Mucosa of rectum (tissue), 2 donors: Measurements from ENCODE around the gene IMMP2L.

Experiments used
- H3K27ac ChIP-seq, 2 donors: one replicate each; pipeline ENCODE4 v1.7.0; 2013; ENCODE audit warnings: inconsistent platforms in 2 of 2, low read depth in 2 of 2, low read length in 2 of 2
- H3K27me3 ChIP-seq, 2 donors: one replicate each; pipeline ENCODE4 v1.7.0; 2013; ENCODE audit warnings: low read length in 2 of 2; ENCODE audit not compliant: control insufficient read depth in 2 of 2, insufficient read depth in 2 of 2
- H3K36me3 ChIP-seq, 2 donors: one replicate each; pipeline ENCODE4 v1.7.0; 2013; ENCODE audit warnings: low read length in 2 of 2; ENCODE audit not compliant: control insufficient read depth in 2 of 2, insufficient read depth in 2 of 2
- H3K4me1 ChIP-seq, 2 donors: one replicate each; pipeline ENCODE4 v1.7.0; 2013; ENCODE audit warnings: low read length in 2 of 2, mild to moderate bottlenecking in 1 of 2; ENCODE audit not compliant: control insufficient read depth in 2 of 2, insufficient read depth in 2 of 2
- H3K4me3 ChIP-seq, 2 donors: one replicate each; pipeline ENCODE4 v1.7.0; 2013; ENCODE audit warnings: low read length in 2 of 2
- H3K9ac ChIP-seq, 2 donors: one replicate each; pipeline ENCODE4 v1.7.0; 2013; ENCODE audit warnings: low read length in 2 of 2, low read depth in 1 of 2, mild to moderate bottlenecking in 1 of 2
- H3K9me3 ChIP-seq, 2 donors: one replicate each; pipeline ENCODE4 v1.7.0; 2013; ENCODE audit warnings: low read length in 2 of 2; ENCODE audit not compliant: control insufficient read depth in 2 of 2
- donor health status: healthy.
- donor health status: Normal muscosa, but diverticular disease.

The IMMP2L gene

DNA sequence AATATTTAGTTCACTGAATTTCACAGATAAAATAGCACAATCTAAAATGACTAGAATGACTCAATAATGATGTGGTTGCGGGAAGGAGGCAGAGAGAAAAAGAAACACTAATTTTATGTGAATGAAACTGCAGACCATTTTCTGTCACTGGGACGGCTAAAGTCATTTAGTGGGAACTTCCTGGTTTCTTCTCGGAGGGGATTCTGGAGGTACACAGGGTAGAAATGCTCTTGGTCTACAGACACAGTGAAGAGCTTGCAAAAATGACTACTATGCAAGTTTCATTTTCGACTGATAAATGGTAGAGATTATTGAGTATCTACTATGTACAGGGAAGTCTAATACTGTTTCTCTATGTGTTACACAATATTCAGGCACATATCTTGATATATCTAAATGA is 534.9 kb downstream of the IMMP2L start:
- no peak overlapping the region for H3K4me3 ChIP-seq
- no peak overlapping the region for H3K27ac ChIP-seq
- no peaks in the 10 kb centered on the region for H3K27me3 ChIP-seq
- no peaks in the 10 kb centered on the region for H3K36me3 ChIP-seq
- H3K9me3 ChIP-seq = no peaks in the 10 kb centered on the region
- H3K4me1 ChIP-seq = peaks cover 0 to 3% of the 10 kb centered on the region in 2 donors
- no peak overlapping the region for H3K9ac ChIP-seq

DNA sequence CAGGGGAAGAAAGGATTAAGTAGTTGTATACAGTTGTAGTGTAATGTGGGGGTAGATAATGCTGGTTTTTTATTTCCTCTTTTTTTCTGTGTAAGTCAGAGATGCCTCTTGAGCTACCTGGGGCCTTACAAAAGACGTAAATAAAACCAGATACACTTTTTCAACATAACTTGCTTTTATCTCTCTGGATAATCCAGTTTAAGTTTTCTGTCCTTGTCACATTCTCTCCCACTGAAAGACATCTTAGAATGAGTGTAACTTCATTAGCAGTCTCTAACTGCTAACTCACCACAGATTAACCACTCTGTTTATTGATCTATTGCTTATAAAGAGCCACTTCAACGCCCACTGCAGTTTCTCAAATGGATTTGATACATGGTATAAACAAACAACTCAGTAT is 535.5 kb downstream of the IMMP2L start:
- no peak overlapping the region for H3K9ac ChIP-seq
- H3K4me1 ChIP-seq = peaks cover 0 to 3% of the 10 kb centered on the region in 2 donors
- no peaks in the 10 kb centered on the region for H3K9me3 ChIP-seq
- H3K4me3 ChIP-seq = no peak overlapping the region
- H3K36me3 ChIP-seq = no peaks in the 10 kb centered on the region
- H3K27me3 ChIP-seq = no peaks in the 10 kb centered on the region
- no peak overlapping the region for H3K27ac ChIP-seq

DNA sequence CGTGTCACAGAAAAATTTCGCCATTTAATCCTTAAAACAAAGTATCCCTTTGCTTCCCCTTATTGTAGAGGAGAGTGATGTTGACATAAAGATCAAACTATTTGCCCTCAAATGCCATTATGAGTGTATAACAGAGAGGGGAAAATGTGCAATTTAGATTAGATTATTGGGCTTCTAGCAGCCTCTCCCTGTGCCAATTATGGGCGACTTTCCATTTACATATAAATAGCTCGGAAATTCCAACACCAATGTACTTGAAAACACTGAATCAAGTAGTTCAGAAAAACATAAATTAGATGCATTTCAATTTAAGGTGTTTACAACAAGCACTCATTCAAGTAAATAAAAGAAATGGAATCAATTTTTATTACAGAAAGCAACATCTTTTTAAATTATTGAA is 535.9 kb downstream of the IMMP2L start:
- Histone ChIP-seq H3K9ac (no peak overlapping the region), H3K9me3 (no peaks in the 10 kb centered on the region), H3K4me1 (peaks cover 0 to 3% of the 10 kb centered on the region in 2 donors), H3K4me3 (no peak overlapping the region), H3K27me3 (no peaks in the 10 kb centered on the region), H3K27ac (no peak overlapping the region), H3K36me3 (no peaks in the 10 kb centered on the region)

DNA sequence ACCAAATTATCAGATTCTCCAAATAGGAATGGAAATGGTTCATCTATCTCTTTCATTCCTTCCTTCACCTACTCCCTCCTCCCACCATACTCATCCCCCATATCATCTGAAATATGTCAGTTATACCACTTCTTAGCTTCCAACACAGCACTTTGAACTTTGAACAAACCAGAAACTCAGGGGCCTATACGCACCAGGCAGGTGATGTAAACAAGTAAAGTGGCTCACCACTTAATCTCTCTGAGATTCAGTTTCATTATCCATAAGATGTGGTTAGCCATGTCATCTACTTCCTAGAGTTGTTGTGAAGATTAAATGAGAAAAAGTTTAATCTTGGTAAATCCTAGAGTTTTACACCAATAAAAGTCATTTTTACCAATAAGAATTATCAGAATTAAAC is 537.3 kb downstream of the IMMP2L start:
- H3K27ac ChIP-seq = no peak overlapping the region
- no peak overlapping the region for H3K4me3 ChIP-seq
- no peaks in the 10 kb centered on the region for H3K27me3 ChIP-seq
- H3K9me3 ChIP-seq = no peaks in the 10 kb centered on the region
- peaks cover 0 to 3% of the 10 kb centered on the region in 2 donors for H3K4me1 ChIP-seq
- H3K36me3 ChIP-seq = no peaks in the 10 kb centered on the region
- no peak overlapping the region for H3K9ac ChIP-seq

DNA sequence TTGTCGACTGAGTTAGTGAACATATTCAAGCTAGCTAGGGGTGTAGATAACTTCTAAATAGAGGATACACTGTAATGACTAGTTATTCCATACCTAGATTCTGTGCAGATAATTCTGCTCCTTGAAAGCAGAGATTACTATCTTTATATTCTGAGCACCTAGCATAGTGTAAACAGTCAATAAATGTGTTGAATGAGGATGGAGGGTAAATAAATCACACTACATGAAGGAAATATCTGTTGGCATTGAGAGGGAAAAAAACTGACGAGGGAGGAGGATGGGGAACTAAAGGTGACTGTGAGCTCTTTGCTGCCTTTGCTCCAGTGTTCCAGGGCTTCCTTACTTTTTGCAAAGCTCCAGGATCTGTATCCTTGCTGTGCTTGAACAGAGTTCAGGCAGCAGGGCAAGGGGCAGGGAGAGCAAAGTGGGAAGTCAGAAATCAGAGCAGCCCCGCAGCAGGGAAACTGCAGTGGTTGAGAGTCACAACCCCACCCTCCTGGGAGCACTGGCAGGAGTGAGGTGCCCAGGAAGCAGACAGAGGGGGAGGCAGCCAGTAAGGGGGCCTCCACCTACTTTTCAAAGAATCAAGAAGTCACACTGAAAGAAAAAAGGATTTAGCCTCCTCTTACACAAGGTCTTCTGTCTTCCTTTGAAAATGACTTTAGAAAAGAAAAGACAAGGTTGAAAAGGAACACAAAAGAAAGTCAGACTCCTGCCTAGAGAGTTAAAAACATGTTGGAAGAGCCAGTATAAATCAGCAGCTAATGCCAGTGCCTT is 543.1 kb downstream of the IMMP2L start:
- Histone ChIP-seq H3K9me3 (no peaks in the 10 kb centered on the region), H3K4me3 (no peak overlapping the region), H3K4me1 (peaks cover 0 to 3% of the 10 kb centered on the region in 2 donors), H3K27ac (no peak overlapping the region), H3K9ac (no peak overlapping the region), H3K27me3 (no peaks in the 10 kb centered on the region), H3K36me3 (no peaks in the 10 kb centered on the region)

DNA sequence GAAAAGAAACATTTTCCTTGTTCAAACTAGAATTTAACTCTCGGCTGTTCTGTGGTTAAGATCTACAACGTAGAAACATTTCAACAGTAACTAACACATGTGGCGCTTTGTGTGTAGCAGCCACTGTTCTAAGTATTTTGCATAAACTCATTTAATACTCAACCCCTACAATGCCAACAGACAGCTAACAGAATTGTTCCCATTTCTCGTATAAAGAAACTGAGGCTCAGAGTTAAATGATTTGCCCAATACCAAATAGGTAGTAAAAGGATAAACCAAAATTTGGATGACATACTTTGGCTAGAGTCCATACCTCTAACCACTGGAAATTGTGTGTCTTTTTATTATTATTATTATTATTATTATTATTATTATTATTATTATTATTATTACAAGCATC is 543.8 kb downstream of the IMMP2L start:
- Histone ChIP-seq H3K4me3 (no peak overlapping the region), H3K4me1 (peaks cover 0 to 3% of the 10 kb centered on the region in 2 donors), H3K36me3 (no peaks in the 10 kb centered on the region), H3K27me3 (no peaks in the 10 kb centered on the region), H3K9me3 (no peaks in the 10 kb centered on the region), H3K27ac (no peak overlapping the region), H3K9ac (no peak overlapping the region)

DNA sequence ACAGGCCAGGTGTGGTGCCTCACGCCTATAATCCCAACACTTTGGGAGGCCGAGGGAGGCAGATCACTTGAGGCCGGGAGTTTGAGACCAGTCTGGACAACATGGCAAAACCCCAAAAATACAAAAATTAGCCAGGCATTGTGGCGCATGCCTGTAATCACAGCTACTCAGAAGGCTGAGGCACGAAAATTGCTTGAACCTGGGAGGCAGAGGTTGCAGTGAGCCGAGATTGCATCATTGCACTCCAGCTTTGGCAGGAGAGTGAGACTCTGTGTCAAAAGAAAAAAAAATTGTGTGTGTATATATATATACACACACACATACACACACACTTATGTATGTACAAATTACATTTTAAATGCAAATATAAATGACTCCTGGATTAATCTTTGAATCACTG is 548.2 kb downstream of the IMMP2L start:
- peaks cover 0 to under 1% of the 10 kb centered on the region in 2 donors for H3K4me1 ChIP-seq
- no peak overlapping the region for H3K4me3 ChIP-seq
- no peak overlapping the region for H3K27ac ChIP-seq

DNA sequence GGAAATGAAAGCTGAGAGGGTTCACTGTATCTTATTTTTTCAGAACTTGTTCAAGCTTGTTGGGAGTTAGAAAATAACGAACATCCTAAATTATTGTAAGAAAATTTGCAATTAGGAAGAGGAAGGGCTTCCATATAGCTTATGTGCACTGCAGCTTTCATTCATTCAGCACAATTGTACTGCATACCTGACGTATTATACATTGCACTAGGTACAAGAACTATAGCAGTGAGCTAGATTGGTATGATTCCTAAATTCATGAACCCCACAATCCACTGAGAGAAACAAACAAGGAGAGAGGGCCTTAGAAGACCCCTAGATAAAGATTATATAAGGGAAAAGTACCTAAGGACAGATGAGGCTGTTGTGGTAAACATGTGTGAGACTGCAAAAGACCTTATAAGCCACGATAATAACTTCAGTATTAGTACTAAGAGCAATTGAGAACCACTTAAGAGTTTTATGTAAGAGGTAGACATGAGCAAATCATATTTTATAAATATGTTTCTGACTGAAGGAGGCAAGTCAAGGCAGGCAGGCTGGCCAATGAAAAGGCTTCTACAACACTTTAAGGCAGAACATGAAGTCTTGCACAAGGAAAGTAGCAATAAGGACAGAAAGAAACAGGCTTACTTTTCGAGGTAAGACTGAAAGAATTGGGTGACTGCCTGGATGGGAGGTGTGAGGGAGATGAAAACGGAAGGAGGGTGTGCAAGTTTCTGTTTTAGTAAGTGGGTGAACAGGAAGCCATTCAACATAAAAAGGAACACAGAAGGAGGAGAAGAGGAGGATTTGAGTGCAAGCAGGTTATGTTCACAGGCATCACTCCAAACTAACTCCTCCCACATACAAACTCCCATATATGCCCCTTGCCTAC is 549.3 kb downstream of the IMMP2L start:
- no peaks in the 10 kb centered on the region for H3K9me3 ChIP-seq
- H3K27me3 ChIP-seq = no peaks in the 10 kb centered on the region
- no peak overlapping the region for H3K4me3 ChIP-seq
- H3K4me1 ChIP-seq = no peaks in the 10 kb centered on the region
- no peak overlapping the region for H3K9ac ChIP-seq
- H3K27ac ChIP-seq = no peak overlapping the region
- H3K36me3 ChIP-seq = no peaks in the 10 kb centered on the region

More for the DNA sequence above, 548.2 kb downstream of the IMMP2L start:
- Histone ChIP-seq H3K27me3 (no peaks in the 10 kb centered on the region), H3K9ac (no peak overlapping the region), H3K9me3 (no peaks in the 10 kb centered on the region), H3K36me3 (no peaks in the 10 kb centered on the region)

DNA sequence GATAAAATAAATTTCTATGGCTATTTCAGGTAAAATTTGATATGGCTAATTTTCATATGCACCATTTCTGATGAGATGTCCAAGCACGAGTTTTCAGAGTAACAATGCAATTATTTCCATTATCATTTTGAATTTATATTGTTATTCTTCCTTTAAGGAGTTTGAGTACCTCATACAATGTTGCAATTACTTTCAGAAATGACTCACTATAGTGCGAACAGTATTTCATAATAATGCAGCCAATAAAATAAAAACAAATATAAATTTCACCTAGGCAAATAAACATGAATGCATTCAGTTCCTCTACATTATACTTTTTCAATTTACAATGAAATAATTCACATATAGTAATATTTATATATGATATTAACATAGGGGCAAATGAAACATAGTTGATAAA is 550.1 kb downstream of the IMMP2L start:
- H3K27me3 ChIP-seq = no peaks in the 10 kb centered on the region
- no peaks in the 10 kb centered on the region for H3K4me1 ChIP-seq
- H3K27ac ChIP-seq = no peak overlapping the region
- no peaks in the 10 kb centered on the region for H3K9me3 ChIP-seq
- no peaks in the 10 kb centered on the region for H3K36me3 ChIP-seq
- H3K4me3 ChIP-seq = no peak overlapping the region
- H3K9ac ChIP-seq = no peak overlapping the region

DNA sequence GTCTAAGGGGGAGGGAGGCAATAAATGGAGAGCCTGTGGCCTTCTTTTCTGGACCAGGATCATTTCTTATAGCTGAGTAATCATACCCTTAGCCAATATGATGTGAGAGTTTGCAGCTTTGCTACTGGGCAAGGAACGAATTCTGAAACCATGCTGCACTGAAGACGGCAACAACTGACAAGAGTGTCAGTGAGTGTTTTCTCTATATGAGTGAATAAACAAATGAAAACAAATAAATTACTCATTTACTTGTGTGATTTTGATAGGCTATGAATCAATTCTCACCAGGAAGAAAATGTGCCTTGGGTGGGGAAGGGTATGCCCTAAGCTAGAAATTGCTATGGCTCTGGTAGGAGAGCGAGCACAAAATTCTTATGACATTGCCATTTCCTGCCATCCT is 550.8 kb downstream of the IMMP2L start:
- Histone ChIP-seq H3K27me3 (no peaks in the 10 kb centered on the region), H3K4me1 (no peaks in the 10 kb centered on the region), H3K9ac (no peak overlapping the region), H3K36me3 (no peaks in the 10 kb centered on the region), H3K9me3 (no peaks in the 10 kb centered on the region), H3K4me3 (no peak overlapping the region), H3K27ac (no peak overlapping the region)
